ENCODE measurements around the gene ZNF324B. TPM values are rescaled to one million over a fixed set of nuclear protein-coding genes. Genes with fewer than 3 reads are reported as not detected.
"Not testable (repeated sequence)": the region's sequence is repeated elsewhere in the genome, so short reads cannot be mapped to it uniquely, and the experiment has no call there.

The ZNF324B gene
- total RNA-seq, 4 donors from 2014 or later = 10.6 to 16.8 (median 13.4) TPM

DNA sequence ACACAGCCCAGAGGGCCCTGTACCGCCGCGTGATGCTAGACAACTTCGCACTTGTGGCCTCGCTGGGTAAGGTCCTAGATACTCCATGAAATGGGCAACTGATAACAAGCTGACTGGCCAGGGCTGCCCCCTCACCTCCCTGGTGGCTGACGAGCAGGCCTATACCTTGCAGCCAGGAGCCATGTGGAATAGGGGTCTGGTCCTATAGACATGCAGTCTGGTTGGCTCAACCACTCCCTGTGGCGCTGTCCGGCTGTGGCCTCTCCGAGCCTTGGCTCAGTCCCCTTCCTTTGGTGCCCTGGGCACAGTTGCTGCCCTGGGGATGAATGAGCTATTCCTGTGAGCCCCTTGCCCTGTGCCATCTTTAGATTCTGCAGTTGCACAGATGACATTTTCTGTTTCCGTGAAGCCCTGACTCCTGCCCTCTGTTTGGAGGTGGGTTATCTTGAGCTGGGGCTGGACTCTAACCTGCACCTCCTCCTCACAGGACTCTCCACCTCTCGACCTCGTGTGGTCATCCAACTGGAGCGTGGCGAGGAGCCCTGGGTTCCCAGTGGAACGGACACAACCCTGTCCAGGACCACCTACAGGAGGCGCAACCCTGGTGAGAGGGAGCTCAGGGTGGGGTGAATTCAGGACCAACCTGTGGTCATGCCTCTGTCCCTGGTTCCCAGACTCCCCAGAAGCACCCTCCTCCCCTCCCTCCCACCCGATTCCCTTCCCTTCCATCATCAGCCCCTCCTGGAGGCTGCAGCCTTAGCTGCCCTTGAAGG lies 18.0 kb downstream of the ZNF324B start:
- H3K27ac ChIP-seq = no peak overlapping the region
- intact Hi-C loops (cut with DNase I) = no loop called here
- whole genome bisulfite sequencing, 2 donors = 91 to 93% methylated on average over 11 to 17 of the region's 17 CpGs
- H3K36me3 ChIP-seq = peaks cover 18 to 28% of the 10 kb centered on the region in 2 donors
- TF ChIP-seq POLR2A (IDR thresholded peaks at IDR 0.05) = no peak
- TF ChIP-seq, protein P1, sequence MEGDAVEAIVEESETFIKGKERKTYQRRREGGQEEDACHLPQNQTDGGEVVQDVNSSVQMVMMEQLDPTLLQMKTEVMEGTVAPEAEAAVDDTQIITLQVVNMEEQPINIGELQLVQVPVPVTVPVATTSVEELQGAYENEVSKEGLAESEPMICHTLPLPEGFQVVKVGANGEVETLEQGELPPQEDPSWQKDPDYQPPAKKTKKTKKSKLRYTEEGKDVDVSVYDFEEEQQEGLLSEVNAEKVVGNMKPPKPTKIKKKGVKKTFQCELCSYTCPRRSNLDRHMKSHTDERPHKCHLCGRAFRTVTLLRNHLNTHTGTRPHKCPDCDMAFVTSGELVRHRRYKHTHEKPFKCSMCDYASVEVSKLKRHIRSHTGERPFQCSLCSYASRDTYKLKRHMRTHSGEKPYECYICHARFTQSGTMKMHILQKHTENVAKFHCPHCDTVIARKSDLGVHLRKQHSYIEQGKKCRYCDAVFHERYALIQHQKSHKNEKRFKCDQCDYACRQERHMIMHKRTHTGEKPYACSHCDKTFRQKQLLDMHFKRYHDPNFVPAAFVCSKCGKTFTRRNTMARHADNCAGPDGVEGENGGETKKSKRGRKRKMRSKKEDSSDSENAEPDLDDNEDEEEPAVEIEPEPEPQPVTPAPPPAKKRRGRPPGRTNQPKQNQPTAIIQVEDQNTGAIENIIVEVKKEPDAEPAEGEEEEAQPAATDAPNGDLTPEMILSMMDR (IDR thresholded peaks at IDR 0.05) = no peak
- no peak overlapping the region for H3K4me3 ChIP-seq (replicated peaks in 1 of 3)
- H3K9me3 ChIP-seq = no peaks in the 10 kb centered on the region
- H3K4me1 ChIP-seq = peaks cover 8 to 9% of the 10 kb centered on the region in 2 donors
- no peaks in the 10 kb centered on the region for H3K27me3 ChIP-seq
- DNase-seq = no peak

GRCh38 chr19:58470837-58471543 lies 19.6 kb downstream of the ZNF324B start:
- DNase-seq; H3K9me3 ChIP-seq; intact Hi-C loops (cut with DNase I); H3K27ac ChIP-seq; H3K4me3 ChIP-seq (replicated peaks in 1 of 3); H3K27me3 ChIP-seq: not testable (repeated sequence)
- Histone ChIP-seq H3K36me3 (peaks cover 18 to 28% of the 10 kb centered on the region in 2 donors), H3K4me1 (peaks cover 17 to 18% of the 10 kb centered on the region in 2 donors)
- 94 to 96% methylated on average over 16 to 27 of the region's 53 CpGs for WGBS, 2 donors

DNA sequence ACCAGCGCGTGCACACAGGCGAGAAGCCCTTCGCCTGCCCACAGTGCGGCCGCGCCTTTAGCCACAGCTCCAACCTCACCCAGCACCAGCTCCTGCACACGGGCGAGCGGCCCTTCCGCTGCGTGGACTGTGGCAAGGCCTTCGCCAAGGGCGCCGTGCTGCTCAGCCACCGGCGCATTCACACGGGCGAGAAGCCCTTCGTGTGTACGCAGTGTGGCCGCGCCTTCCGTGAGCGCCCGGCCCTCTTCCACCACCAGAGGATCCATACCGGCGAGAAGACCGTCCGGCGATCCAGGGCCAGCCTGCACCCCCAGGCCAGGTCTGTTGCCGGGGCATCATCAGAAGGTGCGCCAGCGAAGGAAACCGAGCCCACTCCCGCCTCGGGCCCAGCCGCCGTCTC lies 20.3 kb downstream of the ZNF324B start:
- Histone ChIP-seq H3K4me1 (peaks cover 16 to 22% of the 10 kb centered on the region in 2 donors), H3K36me3 (peaks cover 18 to 28% of the 10 kb centered on the region in 2 donors), H3K9me3 (no peaks in the 10 kb centered on the region), H3K27me3 (no peaks in the 10 kb centered on the region), H3K27ac (no peak overlapping the region), H3K4me3 (replicated peaks in 1 of 3) (no peak overlapping the region)
- intact Hi-C loops (cut with DNase I) = no loop called here
- WGBS, 2 donors = 96% methylated on average over 37 to 39 of the region's 39 CpGs
- TF ChIP-seq, protein P1 (IDR thresholded peaks at IDR 0.05) = no peak
- no peak for TF ChIP-seq POLR2A (IDR thresholded peaks at IDR 0.05)
- DNase-seq = no peak

DNA sequence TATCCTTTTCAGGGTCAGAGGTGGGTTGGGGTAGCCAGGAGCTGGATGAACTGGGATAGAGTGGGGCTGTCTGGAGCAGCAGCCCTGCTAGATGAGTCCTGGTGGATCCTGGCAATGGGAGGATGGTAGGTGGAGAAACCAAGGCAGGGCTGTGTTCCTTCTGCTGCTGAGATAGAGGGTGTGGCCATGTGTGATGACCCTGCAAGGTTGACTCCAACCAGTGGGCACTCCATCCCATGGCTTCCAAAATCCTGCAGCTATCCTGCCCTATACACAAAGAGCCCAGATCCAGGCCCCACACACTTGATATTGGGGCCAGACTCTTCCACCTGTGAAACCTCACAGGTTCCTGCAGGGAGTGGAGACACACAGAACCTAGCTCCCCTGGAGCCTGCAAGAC lies 22.4 kb downstream of the ZNF324B start:
- TF ChIP-seq, protein P1 (IDR thresholded peaks at IDR 0.05) = no peak
- no peak for TF ChIP-seq POLR2A (IDR thresholded peaks at IDR 0.05)
- Histone ChIP-seq H3K9me3 (no peaks in the 10 kb centered on the region), H3K36me3 (peaks cover 18 to 28% of the 10 kb centered on the region in 2 donors), H3K4me1 (peaks cover 16 to 21% of the 10 kb centered on the region in 2 donors), H3K27ac (no peak overlapping the region), H3K4me3 (replicated peaks in 1 of 3) (no peak overlapping the region), H3K27me3 (no peaks in the 10 kb centered on the region)
- intact Hi-C loops (cut with DNase I) = no loop called here
- DNase-seq = no peak

GRCh38 chr19:58474291-58474996 lies 23.0 kb downstream of the ZNF324B start:
- WGBS, 2 donors = 83 to 87% methylated on average over 12 of the region's 12 CpGs
- Histone ChIP-seq H3K9me3 (no peaks in the 10 kb centered on the region), H3K4me3 (replicated peaks in 1 of 3) (no peak overlapping the region), H3K27me3 (no peaks in the 10 kb centered on the region), H3K27ac (no peak overlapping the region), H3K36me3 (peaks cover 18 to 26% of the 10 kb centered on the region in 2 donors), H3K4me1 (peaks cover 16 to 21% of the 10 kb centered on the region in 2 donors)
- intact Hi-C loops (cut with DNase I) = no loop called here
- no peak for DNase-seq
- no peak for TF ChIP-seq POLR2A (IDR thresholded peaks at IDR 0.05)
- TF ChIP-seq, protein P1 (IDR thresholded peaks at IDR 0.05) = no peak
